ENCODE measurements around the gene CST8.

CST8 gene

DNA sequence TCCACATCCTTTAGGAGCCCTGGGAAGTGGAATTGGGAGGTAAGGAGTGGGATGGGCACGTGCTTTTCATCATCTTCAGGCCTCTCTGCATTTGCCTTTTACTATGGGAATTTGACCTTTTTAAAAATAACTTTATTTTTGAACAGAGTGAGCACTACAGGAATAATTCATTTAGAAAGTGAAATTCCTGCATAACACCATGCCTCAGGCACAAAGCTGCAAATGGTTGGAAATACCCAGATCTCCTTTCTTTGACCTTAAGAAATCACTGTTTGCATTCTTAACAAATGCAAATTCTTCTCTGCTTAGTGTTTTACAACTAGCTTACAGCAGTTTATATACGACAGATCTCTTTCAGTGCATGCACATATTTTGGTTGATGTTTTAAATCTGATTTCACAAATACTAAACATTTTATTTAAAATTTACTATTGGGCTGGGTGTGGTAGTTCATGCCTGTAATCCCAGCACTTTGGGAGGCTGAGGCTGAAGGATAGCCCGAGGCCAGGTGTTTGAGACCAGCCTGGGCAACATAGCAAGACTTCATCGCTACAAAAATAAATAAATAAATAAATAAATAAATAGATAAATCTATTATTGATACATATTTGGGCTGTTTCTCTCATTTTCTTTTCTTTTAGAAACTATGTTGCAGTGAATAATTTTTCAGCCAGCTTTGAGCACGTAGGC is 24.5 kb downstream of the CST8 start:
- no peak for DNase-seq (ENCODE audit: low read depth)
- TF ChIP-seq MYC (IDR thresholded peaks at IDR 0.05; ENCODE audit: low read depth, low read length) = no peak
- TF ChIP-seq, protein P1, sequence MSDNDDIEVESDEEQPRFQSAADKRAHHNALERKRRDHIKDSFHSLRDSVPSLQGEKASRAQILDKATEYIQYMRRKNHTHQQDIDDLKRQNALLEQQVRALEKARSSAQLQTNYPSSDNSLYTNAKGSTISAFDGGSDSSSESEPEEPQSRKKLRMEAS (IDR thresholded peaks at IDR 0.05; ENCODE audit: low read depth, low read length) = no peak
- TF ChIP-seq, protein P2, sequence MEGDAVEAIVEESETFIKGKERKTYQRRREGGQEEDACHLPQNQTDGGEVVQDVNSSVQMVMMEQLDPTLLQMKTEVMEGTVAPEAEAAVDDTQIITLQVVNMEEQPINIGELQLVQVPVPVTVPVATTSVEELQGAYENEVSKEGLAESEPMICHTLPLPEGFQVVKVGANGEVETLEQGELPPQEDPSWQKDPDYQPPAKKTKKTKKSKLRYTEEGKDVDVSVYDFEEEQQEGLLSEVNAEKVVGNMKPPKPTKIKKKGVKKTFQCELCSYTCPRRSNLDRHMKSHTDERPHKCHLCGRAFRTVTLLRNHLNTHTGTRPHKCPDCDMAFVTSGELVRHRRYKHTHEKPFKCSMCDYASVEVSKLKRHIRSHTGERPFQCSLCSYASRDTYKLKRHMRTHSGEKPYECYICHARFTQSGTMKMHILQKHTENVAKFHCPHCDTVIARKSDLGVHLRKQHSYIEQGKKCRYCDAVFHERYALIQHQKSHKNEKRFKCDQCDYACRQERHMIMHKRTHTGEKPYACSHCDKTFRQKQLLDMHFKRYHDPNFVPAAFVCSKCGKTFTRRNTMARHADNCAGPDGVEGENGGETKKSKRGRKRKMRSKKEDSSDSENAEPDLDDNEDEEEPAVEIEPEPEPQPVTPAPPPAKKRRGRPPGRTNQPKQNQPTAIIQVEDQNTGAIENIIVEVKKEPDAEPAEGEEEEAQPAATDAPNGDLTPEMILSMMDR (IDR thresholded peaks at IDR 0.05; ENCODE audit: low read depth, low read length) = no peak
- no peak for TF ChIP-seq POLR2A (IDR thresholded peaks at IDR 0.05; ENCODE audit: extremely low read depth, insufficient read length)
- H3K4me3 ChIP-seq (ENCODE audit: low read depth, low read length) = no peak overlapping the region

DNA sequence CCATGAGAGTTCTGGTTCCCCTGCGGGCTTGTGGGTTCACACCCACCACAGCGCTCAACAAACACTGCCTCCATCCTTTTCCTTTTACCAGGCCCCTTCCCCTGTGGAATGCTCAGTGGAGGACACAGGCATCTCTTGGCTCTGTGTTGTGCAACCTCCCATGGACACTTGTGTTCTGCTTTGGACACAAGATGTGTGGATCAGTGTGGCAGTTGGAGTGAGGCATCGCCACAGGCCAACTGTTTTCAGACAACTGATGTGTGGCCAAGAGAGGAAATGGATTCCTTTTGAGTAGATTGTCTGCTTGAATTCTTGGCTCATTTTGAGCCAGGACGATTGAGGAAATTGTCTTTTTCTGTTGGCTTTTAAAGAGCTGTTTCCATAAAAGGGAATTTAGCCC is 26.8 kb downstream of the CST8 start:
- no peak overlapping the region for H3K4me3 ChIP-seq (ENCODE audit: low read depth, low read length)
- DNase-seq (ENCODE audit: low read depth) = no peak
- TF ChIP-seq, protein P1 (IDR thresholded peaks at IDR 0.05; ENCODE audit: low read depth, low read length) = no peak
- TF ChIP-seq MYC (IDR thresholded peaks at IDR 0.05; ENCODE audit: low read depth, low read length) = no peak
- TF ChIP-seq, protein P2 (IDR thresholded peaks at IDR 0.05; ENCODE audit: low read depth, low read length) = no peak
- TF ChIP-seq POLR2A (IDR thresholded peaks at IDR 0.05; ENCODE audit: extremely low read depth, insufficient read length) = no peak

DNA sequence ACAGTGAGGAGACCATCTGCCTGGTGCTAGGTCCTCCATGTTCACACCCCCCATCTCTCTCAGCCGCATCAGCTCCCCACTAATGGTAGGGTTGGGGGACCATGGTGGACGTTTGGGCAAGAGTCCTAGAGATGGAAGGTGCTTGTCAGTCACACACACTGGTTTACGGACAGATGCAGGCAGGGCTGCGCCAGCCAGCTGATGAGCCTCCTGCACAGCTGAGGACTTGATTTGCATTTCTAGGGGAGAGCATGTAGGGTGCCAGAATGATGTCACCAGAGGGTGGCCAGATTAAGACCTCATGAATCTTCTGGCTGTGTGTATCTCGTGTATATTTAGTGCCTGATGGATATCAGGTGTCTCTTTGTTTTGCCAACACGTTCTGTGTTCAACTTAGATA is 28.6 kb downstream of the CST8 start:
- DNase-seq (ENCODE audit: low read depth) = no peak
- H3K4me3 ChIP-seq (ENCODE audit: low read depth, low read length) = no peak overlapping the region
- no peak for TF ChIP-seq POLR2A (IDR thresholded peaks at IDR 0.05; ENCODE audit: extremely low read depth, insufficient read length)
- no peak for TF ChIP-seq MYC (IDR thresholded peaks at IDR 0.05; ENCODE audit: low read depth, low read length)
- TF ChIP-seq, protein P2 (IDR thresholded peaks at IDR 0.05; ENCODE audit: low read depth, low read length) = no peak
- TF ChIP-seq, protein P1 (IDR thresholded peaks at IDR 0.05; ENCODE audit: low read depth, low read length) = no peak

DNA sequence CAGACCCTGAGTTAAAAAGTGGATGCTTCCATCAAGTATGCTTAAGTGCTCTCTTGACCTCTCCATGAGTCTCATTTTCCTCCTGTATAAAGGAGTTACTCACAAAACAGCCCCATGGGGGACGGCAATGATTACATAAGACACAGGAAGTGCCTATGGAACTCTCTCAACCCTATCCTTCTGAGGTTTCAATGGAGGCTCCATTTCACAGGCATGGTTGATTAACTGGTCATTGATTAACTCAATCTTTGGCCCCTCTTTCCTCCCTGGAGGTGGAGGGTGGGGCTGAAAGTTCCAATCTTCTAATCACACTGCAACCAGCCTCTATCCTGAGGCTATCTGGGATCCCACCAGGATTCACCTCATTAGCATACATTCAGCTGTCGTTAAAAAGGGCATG is 29.3 kb downstream of the CST8 start:
- TF ChIP-seq POLR2A (IDR thresholded peaks at IDR 0.05; ENCODE audit: extremely low read depth, insufficient read length) = no peak
- TF ChIP-seq MYC (IDR thresholded peaks at IDR 0.05; ENCODE audit: low read depth, low read length) = no peak
- TF ChIP-seq, protein P1 (IDR thresholded peaks at IDR 0.05; ENCODE audit: low read depth, low read length) = no peak
- TF ChIP-seq, protein P2 (IDR thresholded peaks at IDR 0.05; ENCODE audit: low read depth, low read length) = no peak
- peak; percentile 38 for DNase-seq (ENCODE audit: low read depth)

DNA sequence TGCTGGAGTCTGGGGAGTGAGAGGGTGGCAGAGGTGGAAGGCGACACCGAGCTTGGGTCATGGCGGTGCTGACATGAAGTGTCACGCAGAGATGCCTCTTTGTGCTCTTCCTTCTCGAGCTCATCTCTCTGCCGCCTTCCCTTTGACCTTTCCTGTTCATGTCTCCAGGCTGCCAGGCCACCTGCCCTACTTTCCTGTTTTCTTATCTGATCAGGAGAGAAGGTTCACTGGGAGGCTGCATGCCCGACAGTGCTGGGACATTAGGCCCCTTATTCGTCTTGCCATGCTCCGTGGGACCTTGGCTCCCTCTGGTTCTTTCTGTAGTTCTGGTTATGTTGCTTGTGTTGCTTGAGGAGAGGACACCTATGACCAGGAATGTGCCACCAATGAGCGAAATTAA is 33.2 kb downstream of the CST8 start:
- TF ChIP-seq, protein P1 (IDR thresholded peaks at IDR 0.05; ENCODE audit: low read depth, low read length) = no peak
- TF ChIP-seq MYC (IDR thresholded peaks at IDR 0.05; ENCODE audit: low read depth, low read length) (no peak), POLR2A (IDR thresholded peaks at IDR 0.05; ENCODE audit: extremely low read depth, insufficient read length) (no peak)
- TF ChIP-seq, protein P2 (IDR thresholded peaks at IDR 0.05; ENCODE audit: low read depth, low read length) = no peak
- no peak for DNase-seq (ENCODE audit: low read depth)
- no peak overlapping the region for H3K4me3 ChIP-seq (ENCODE audit: low read depth, low read length)

More for the DNA sequence above, 29.3 kb downstream of the CST8 start:
- H3K4me3 ChIP-seq (ENCODE audit: low read depth, low read length) = no peak overlapping the region

All from NB4 (cell line).